Measurements from ENCODE around the gene RNF223.

GRCh38 chr1:1101503-1101902 is 27.4 kb upstream of the RNF223 start:
- TF ChIP-seq RAD21 (CRISPR knock-in tag; IDR thresholded peaks at IDR 0.05) (no peak), TARDBP (CRISPR knock-in tag; IDR thresholded peaks at IDR 0.05) (no peak), ZBTB4 (CRISPR knock-in tag; IDR thresholded peaks at IDR 0.05; ENCODE audit: borderline replicate concordance) (no peak), ZNF674 (CRISPR knock-in tag; IDR thresholded peaks at IDR 0.05; ENCODE audit: low read depth) (no peak), CTCF (CRISPR knock-in tag; IDR thresholded peaks at IDR 0.05) (no peak), ZMYM4 (CRISPR knock-in tag; IDR thresholded peaks at IDR 0.05) (no peak), RFX5 (IDR thresholded peaks at IDR 0.05; ENCODE audit: low read depth, low read length) (no peak), ZNF234 (CRISPR knock-in tag; conservative IDR thresholded peaks at IDR 0.05) (no peak), ZNF274 (CRISPR knock-in tag; IDR thresholded peaks at IDR 0.05) (no peak), MED1 (CRISPR knock-in tag; IDR thresholded peaks at IDR 0.05) (no peak), ZFP36L2 (CRISPR knock-in tag; IDR thresholded peaks at IDR 0.05) (no peak), REST (IDR thresholded peaks at IDR 0.05; ENCODE audit: borderline replicate concordance in 1 of 2, low read depth in 1 of 2, low read length in 2 of 2) (no peak)

All from HepG2 (cell line).